ENCODE data around the gene OMD. TPM values are rescaled to one million over a fixed set of nuclear protein-coding genes. Genes with fewer than 3 reads are reported as not detected.

OMD gene
- total RNA-seq, 2 donors from 2014 or later = 22.7 to 26.5 TPM

- H3K27ac ChIP-seq = peak overlapping the region in 1 of 2 donors; percentile 21
- DNase-seq (ENCODE audit: low spot score) = no peak
These were observed 30.6 kb downstream of the OMD start for GRCh38 chr9:92393686-92394085.

DNA sequence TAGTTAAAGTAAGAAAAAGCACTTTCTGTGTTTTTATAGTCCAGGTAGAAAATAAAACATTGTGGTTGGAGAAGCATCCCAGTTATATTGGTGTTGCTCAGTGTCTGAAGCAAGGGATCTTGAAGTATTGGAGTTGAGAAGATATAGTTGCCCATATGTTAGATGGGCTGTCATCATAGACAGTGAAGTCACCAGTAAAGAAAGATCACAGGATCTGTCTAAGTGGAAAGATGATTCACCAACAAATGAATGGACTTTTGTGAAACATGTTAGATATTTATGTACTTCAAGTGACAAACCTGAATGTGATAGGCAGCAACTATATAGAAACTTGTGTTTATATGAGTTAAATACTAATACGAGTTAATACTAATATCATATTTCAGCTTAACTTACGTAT lies 31.6 kb downstream of the OMD start:
- Histone ChIP-seq H3K9me3 (no peaks in the 10 kb centered on the region), H3K4me1 (no peaks in the 10 kb centered on the region), H3K36me3 (no peaks in the 10 kb centered on the region), H3K27me3 (no peaks in the 10 kb centered on the region), H3K4me3 (no peak overlapping the region), H3K27ac (no peak overlapping the region)
- no peak for DNase-seq (ENCODE audit: low spot score)
- TF ChIP-seq CTCF (IDR thresholded peaks at IDR 0.05) = no peak

More at GRCh38 chr9:92393686-92394085, 30.6 kb downstream of the OMD start:
- no peaks in the 10 kb centered on the region for H3K36me3 ChIP-seq
- H3K4me1 ChIP-seq = no peaks in the 10 kb centered on the region
- H3K27me3 ChIP-seq = no peaks in the 10 kb centered on the region
- no peak for TF ChIP-seq CTCF (IDR thresholded peaks at IDR 0.05)
- H3K4me3 ChIP-seq = no peak overlapping the region
- no peaks in the 10 kb centered on the region for H3K9me3 ChIP-seq

DNA sequence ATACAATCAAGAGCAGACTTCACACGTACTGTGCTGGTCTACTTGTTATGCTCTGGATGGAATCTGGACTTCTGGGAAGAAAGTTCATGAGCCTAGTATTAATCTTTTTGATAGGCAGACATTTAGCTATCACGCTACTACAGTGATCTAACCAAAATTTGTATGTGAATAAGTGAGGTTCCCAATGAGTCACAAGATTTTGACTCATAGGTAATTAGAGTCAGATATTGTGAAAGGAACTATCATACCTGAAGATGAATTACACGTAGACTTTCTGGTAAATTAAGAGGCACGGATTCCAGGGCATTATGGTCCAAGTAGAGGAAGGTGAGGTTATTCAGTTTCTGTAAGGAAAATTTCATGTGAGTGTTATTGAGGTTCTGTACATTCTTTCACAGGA lies 38.3 kb downstream of the OMD start:
- Histone ChIP-seq H3K27ac (peak overlapping the region in 1 of 2 donors; percentile 56), H3K4me3 (no peak overlapping the region), H3K4me1 (no peaks in the 10 kb centered on the region), H3K36me3 (no peaks in the 10 kb centered on the region), H3K27me3 (no peaks in the 10 kb centered on the region), H3K9me3 (no peaks in the 10 kb centered on the region)
- DNase-seq (ENCODE audit: low spot score) = no peak
- TF ChIP-seq CTCF (IDR thresholded peaks at IDR 0.05) = no peak

- DNase-seq (ENCODE audit: low spot score) = no peak
- Histone ChIP-seq H3K9me3 (no peaks in the 10 kb centered on the region), H3K36me3 (no peaks in the 10 kb centered on the region), H3K27ac (peak overlapping the region in 1 of 2 donors; percentile 56), H3K27me3 (no peaks in the 10 kb centered on the region), H3K4me1 (no peaks in the 10 kb centered on the region), H3K4me3 (no peak overlapping the region)
- no peak for TF ChIP-seq CTCF (IDR thresholded peaks at IDR 0.05)
These were observed 38.8 kb downstream of the OMD start for GRCh38 chr9:92385477-92385876.

DNA sequence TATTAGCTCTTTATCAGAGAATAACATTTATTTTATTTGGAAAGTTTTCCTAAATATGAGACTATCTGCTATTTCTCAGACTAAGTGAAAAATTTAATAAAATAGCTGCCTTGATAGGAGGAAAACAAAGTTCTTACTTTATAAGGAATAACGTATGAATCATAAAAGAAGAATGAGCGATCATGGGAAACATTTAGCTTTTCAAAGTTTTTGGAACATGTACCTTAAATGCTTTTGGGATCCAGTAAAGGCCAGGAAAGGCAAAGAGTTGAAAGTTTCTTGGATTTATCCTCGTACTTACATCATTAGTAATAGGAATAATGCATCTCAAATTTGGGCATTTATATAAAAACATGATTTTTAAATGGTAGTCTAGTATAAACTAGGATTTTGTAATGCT lies 39.3 kb downstream of the OMD start:
- H3K4me1 ChIP-seq = no peaks in the 10 kb centered on the region

More for the DNA sequence above, 39.3 kb downstream of the OMD start:
- Histone ChIP-seq H3K27ac (peak overlapping the region in 1 of 2 donors; percentile 56), H3K27me3 (no peaks in the 10 kb centered on the region), H3K36me3 (no peaks in the 10 kb centered on the region), H3K4me3 (no peak overlapping the region), H3K9me3 (no peaks in the 10 kb centered on the region)
- no peak for TF ChIP-seq CTCF (IDR thresholded peaks at IDR 0.05)
- no peak for DNase-seq (ENCODE audit: low spot score)

Measured in right atrium auricular region (tissue), 2 donors.